Measurements from ENCODE around the gene NDST1.

Gene NDST1

DNA sequence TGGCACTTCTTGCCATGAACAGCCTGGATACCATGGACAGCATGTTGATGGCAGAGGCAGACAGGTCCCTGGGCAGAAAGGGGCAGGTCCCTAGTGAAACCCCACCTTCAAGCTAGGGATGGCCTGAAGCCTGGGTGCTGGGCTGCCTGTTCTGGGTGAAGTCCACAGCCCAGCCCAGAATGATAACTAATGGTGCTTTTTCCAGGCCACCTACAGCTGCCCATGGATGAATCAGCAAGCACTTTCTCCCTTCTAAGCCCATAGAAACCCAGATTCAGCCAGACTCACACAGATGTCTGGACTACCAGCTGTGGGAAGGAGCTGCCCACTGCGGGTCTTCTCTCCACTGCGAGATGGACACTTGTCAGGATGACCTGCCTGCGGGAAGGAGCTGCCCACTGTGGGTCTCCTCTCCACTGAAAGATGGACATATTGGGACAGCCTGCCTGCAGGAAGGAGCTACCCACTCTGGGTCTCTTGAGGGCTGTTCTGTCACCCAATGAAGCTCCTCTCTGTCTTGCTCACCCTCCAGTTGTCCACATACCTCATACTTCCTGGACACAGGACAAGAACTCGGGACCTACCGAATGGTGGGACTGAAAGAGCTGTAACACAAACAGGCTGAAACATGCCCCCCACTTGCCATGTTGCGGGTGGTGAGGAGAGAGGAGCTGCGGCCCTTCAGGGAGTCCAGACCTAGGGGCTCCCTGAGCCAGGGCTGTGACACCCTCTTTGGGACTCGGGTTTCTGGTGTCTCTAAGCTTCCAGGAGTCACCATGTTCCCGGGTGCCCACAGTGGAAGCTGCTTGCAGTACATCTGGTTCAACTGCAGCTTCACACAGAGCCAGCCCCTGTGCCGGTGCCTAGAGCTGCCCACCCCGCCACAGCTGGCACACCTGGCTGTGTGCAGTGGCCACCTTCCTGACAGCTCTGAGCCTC, 71.8 kb downstream of the NDST1 start:
- Histone ChIP-seq H3K4me1 (ENCODE audit: control insufficient read depth, insufficient read depth, low read length, unreplicated experiment) (no peaks in the 10 kb centered on the region), H3K27me3 (ENCODE audit: insufficient read depth, low read length) (peaks cover 23% of the 10 kb centered on the region), H3K36me3 (ENCODE audit: insufficient read depth, low read length) (no peaks in the 10 kb centered on the region), H3K27ac (ENCODE audit: low read depth, low read length) (no peak overlapping the region), H3K4me3 (ENCODE audit: low read depth, low read length) (no peak overlapping the region), H3K79me2 (ENCODE audit: control insufficient read depth, insufficient read depth, low read length, unreplicated experiment) (no peaks in the 10 kb centered on the region), H2AFZ (ENCODE audit: low read length, unreplicated experiment) (no peak overlapping the region)

- H2AFZ ChIP-seq (ENCODE audit: low read length, unreplicated experiment), result no peak overlapping the region
- no peaks in the 10 kb centered on the region for H3K36me3 ChIP-seq (ENCODE audit: insufficient read depth, low read length)
- no peaks in the 10 kb centered on the region for H3K4me1 ChIP-seq (ENCODE audit: control insufficient read depth, insufficient read depth, low read length, unreplicated experiment)
- H3K79me2 ChIP-seq (ENCODE audit: control insufficient read depth, insufficient read depth, low read length, unreplicated experiment), result no peaks in the 10 kb centered on the region
- H3K4me3 ChIP-seq (ENCODE audit: low read depth, low read length), result no peak overlapping the region
- H3K27me3 ChIP-seq (ENCODE audit: insufficient read depth, low read length), result peaks cover 23% of the 10 kb centered on the region
- no peak overlapping the region for H3K27ac ChIP-seq (ENCODE audit: low read depth, low read length)
Measured at GRCh38 chr5:150580917-150581316, 73.0 kb downstream of the NDST1 start.

DNA sequence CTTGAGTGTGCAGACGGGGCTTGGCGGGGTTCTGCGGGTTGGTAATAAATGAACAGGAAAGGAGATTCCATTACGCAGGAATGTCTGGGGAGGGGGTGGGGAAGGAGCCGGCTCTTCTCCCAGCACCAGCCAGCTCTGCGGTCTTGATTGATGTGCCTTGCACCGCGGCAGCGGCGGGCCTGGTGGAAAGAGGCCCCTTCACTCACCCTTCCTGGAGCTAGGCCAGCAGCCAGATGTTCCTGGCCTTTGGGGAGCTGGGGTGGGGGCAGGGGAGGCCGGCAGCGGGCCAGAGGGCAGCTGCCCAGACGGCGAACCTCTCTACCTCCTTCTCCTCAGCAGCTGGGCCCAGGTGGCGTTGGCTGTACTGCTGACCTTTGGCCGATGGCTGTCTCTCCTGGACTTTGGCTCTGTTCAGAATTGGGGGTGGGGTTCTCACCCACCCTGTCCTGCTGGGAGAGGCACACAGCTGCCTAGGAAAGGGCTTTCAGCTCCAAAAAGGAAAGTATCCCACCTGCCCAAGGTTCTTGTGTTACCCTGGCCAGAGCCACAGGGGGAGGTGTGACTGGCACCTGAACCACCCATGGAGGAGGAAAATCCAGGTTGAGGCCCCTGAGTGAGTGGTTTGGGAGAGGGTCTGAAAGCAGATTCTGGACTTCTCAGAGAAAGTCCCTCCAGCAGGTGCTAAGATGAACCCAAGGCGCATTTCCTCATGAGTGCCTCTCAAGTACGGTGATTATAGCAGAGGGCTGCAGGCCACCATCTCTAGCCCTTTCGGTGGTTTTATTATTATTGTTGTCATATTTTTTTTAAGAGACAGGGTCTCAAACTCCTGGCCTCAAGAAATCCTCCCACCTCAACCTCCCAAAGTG, 74.5 kb downstream of the NDST1 start:
- no peak overlapping the region for H3K4me3 ChIP-seq (ENCODE audit: low read depth, low read length)
- no peak overlapping the region for H2AFZ ChIP-seq (ENCODE audit: low read length, unreplicated experiment)
- H3K4me1 ChIP-seq (ENCODE audit: control insufficient read depth, insufficient read depth, low read length, unreplicated experiment), result no peaks in the 10 kb centered on the region

DNA sequence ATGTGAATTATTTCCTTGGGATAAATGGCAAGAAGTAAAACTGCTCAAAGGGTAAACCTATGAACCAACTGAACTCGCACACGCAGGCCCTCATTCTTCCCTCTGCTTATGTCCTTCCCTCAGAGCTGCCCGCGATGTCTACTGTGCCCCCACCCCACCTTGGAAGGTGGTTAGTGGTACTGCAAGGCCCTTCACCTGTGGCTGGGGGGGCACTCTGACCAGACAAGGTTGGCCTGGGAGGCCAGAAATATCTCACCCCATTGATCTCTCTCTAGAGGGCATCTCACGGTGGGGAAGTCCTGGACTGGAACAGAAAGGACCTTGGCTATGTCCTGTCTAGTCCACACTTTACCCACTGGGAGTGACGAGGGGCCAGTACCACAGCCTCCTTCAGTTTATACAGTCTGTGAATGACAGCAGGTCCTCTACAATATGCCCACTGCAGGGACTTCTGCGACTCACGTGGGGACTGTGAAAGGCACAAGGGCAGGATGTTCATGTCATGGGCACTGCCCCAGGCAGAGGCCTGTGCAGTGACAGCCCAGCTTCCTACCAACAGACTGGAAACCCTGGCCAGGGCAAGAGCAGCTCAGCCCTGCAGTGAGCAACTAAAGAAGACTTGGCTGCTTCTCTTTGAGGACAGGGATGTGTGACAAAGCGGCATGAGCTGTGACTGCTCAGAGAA, 75.8 kb downstream of the NDST1 start:
- Histone ChIP-seq H3K79me2 (ENCODE audit: control insufficient read depth, insufficient read depth, low read length, unreplicated experiment) (no peaks in the 10 kb centered on the region), H3K4me3 (ENCODE audit: low read depth, low read length) (no peak overlapping the region), H3K27ac (ENCODE audit: low read depth, low read length) (no peak overlapping the region), H3K4me1 (ENCODE audit: control insufficient read depth, insufficient read depth, low read length, unreplicated experiment) (no peaks in the 10 kb centered on the region), H3K27me3 (ENCODE audit: insufficient read depth, low read length) (peaks cover 23% of the 10 kb centered on the region), H3K36me3 (ENCODE audit: insufficient read depth, low read length) (no peaks in the 10 kb centered on the region), H2AFZ (ENCODE audit: low read length, unreplicated experiment) (no peak overlapping the region)

More for the DNA sequence above, 74.5 kb downstream of the NDST1 start:
- Histone ChIP-seq H3K27ac (ENCODE audit: low read depth, low read length) (no peak overlapping the region), H3K36me3 (ENCODE audit: insufficient read depth, low read length) (no peaks in the 10 kb centered on the region), H3K79me2 (ENCODE audit: control insufficient read depth, insufficient read depth, low read length, unreplicated experiment) (no peaks in the 10 kb centered on the region), H3K27me3 (ENCODE audit: insufficient read depth, low read length) (peaks cover 23% of the 10 kb centered on the region)

GRCh38 chr5:150584556-150585335, 76.8 kb downstream of the NDST1 start:
- H3K27ac ChIP-seq (ENCODE audit: low read depth, low read length), result no peak overlapping the region
- H3K27me3 ChIP-seq (ENCODE audit: insufficient read depth, low read length), result peaks cover 18% of the 10 kb centered on the region
- no peak overlapping the region for H3K4me3 ChIP-seq (ENCODE audit: low read depth, low read length)
- no peaks in the 10 kb centered on the region for H3K36me3 ChIP-seq (ENCODE audit: insufficient read depth, low read length)
- no peaks in the 10 kb centered on the region for H3K4me1 ChIP-seq (ENCODE audit: control insufficient read depth, insufficient read depth, low read length, unreplicated experiment)
- no peaks in the 10 kb centered on the region for H3K79me2 ChIP-seq (ENCODE audit: control insufficient read depth, insufficient read depth, low read length, unreplicated experiment)
- H2AFZ ChIP-seq (ENCODE audit: low read length, unreplicated experiment), result no peak overlapping the region

DNA sequence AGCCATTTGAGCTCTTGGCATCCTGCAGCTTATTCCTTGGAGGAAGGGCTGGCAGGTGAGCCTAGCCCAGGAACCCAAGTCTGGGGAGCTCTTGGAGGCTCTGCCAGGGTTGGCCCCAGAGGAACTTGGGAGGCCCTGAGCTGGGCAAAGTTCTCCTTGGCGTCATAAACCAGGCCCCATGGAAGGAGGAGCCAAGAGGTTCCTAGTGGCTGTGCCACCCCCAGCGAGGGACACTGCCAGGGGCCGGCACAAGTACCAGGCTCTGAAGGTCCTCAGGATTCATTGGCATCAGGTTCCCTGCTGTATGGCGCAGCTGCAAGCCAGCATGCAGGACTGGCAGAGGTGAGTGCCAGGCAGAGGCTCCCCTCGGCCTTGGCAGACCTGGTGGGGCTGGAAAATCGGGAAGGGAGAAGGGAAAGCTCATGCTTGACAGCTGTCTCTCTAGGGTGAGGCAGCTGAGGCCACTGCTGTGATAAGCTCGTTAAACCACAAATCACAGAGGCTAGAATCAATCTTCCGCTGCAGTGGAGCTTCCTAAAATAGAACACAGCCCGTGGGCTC, 77.9 kb downstream of the NDST1 start:
- H3K4me1 ChIP-seq (ENCODE audit: control insufficient read depth, insufficient read depth, low read length, unreplicated experiment), result no peaks in the 10 kb centered on the region
- H3K27me3 ChIP-seq (ENCODE audit: insufficient read depth, low read length), result peaks cover 11% of the 10 kb centered on the region
- H3K4me3 ChIP-seq (ENCODE audit: low read depth, low read length), result no peak overlapping the region
- no peak overlapping the region for H3K27ac ChIP-seq (ENCODE audit: low read depth, low read length)
- H3K79me2 ChIP-seq (ENCODE audit: control insufficient read depth, insufficient read depth, low read length, unreplicated experiment), result no peaks in the 10 kb centered on the region
- H3K36me3 ChIP-seq (ENCODE audit: insufficient read depth, low read length), result no peaks in the 10 kb centered on the region
- H2AFZ ChIP-seq (ENCODE audit: low read length, unreplicated experiment), result no peak overlapping the region

DNA sequence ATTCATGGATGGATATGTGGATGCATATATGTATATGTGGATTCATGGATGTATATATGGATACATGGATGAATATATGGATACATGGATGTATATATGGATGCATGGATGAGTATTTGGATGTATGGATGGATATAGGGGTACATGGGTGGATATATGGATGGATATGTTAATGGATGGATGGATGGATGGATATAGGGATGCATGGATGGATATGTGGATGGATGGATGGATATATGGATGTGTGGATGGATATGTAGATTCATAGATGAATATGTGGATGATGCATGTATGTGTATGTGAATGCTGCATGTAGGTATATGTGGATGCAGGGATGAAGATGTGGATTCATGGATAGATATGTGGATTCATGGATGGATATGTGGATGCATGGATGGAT, 79.1 kb downstream of the NDST1 start:
- H3K4me1 ChIP-seq (ENCODE audit: control insufficient read depth, insufficient read depth, low read length, unreplicated experiment), result no peaks in the 10 kb centered on the region
- no peaks in the 10 kb centered on the region for H3K79me2 ChIP-seq (ENCODE audit: control insufficient read depth, insufficient read depth, low read length, unreplicated experiment)
- H3K27me3 ChIP-seq (ENCODE audit: insufficient read depth, low read length), result peaks cover under 1% of the 10 kb centered on the region; the same call in 1 of the 2 replicates
- H2AFZ ChIP-seq (ENCODE audit: low read length, unreplicated experiment), result no peak overlapping the region
- H3K4me3 ChIP-seq (ENCODE audit: low read depth, low read length), result no peak overlapping the region
- no peaks in the 10 kb centered on the region for H3K36me3 ChIP-seq (ENCODE audit: insufficient read depth, low read length)
- no peak overlapping the region for H3K27ac ChIP-seq (ENCODE audit: low read depth, low read length)

DNA sequence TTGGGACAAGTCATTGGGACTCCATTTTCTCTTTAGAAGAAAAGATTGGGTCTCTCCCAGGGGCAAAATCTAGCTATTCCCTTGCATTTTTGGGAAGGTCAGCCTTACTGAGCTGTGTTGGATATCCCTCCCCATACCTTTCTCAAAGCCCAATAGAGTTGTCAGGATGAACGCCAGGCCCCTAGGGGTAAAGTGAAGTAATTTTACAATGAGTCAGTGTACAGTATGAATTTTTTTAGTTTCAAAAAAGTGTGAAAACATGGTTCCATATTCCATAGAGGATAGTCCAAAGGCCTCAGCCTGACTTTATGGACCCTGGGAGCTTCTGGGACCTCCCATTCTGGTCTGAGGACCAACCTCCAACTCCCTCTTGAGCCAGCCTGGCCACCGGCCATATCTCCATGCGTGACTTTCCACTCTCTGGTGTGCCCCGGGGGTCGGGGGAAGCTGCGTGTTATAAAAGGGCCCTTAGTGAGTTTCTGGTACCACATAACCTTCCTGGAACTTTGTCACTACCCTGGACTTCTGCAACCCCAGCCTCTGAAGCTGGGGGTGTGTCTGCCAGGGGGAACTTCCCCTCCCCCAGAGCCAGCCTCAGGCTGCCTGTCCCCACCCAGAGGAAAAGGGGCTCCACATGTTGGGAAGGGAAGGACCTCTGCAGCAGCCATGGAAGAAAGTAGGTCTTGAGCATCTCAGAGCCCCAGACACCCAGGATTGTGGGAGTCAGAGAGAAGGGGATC, 80.1 kb downstream of the NDST1 start:
- no peak overlapping the region for H3K27ac ChIP-seq (ENCODE audit: low read depth, low read length)
- no peaks in the 10 kb centered on the region for H3K79me2 ChIP-seq (ENCODE audit: control insufficient read depth, insufficient read depth, low read length, unreplicated experiment)
- H3K27me3 ChIP-seq (ENCODE audit: insufficient read depth, low read length), result no peaks in the 10 kb centered on the region
- H3K4me3 ChIP-seq (ENCODE audit: low read depth, low read length), result no peak overlapping the region
- H2AFZ ChIP-seq (ENCODE audit: low read length, unreplicated experiment), result no peak overlapping the region
- no peaks in the 10 kb centered on the region for H3K36me3 ChIP-seq (ENCODE audit: insufficient read depth, low read length)
- H3K4me1 ChIP-seq (ENCODE audit: control insufficient read depth, insufficient read depth, low read length, unreplicated experiment), result no peaks in the 10 kb centered on the region

DNA sequence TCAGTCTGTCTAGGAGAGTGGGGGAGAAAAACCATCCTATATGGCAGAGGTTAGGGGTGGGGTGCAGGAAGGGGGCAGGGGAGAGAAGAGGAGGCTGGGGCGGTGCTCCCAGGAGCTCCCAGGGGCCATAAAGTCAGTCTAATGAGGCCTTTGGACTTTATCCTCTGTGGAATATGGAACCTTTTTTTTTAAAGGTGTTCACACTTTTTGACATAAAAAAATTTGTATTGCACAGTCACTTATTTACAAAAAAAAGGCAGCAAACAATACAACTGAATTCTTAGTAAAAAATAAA, 80.6 kb downstream of the NDST1 start:
- Histone ChIP-seq H3K4me1 (ENCODE audit: control insufficient read depth, insufficient read depth, low read length, unreplicated experiment) (no peaks in the 10 kb centered on the region), H3K4me3 (ENCODE audit: low read depth, low read length) (no peak overlapping the region), H2AFZ (ENCODE audit: low read length, unreplicated experiment) (no peak overlapping the region), H3K36me3 (ENCODE audit: insufficient read depth, low read length) (no peaks in the 10 kb centered on the region), H3K79me2 (ENCODE audit: control insufficient read depth, insufficient read depth, low read length, unreplicated experiment) (no peaks in the 10 kb centered on the region), H3K27ac (ENCODE audit: low read depth, low read length) (no peak overlapping the region), H3K27me3 (ENCODE audit: insufficient read depth, low read length) (no peaks in the 10 kb centered on the region)

Data from ACC112 (cell line).